ENCODE data around the gene NPBWR2.

The NPBWR2 gene

GRCh38 chr20:64151633-64152530 lies 44.5 kb upstream of the NPBWR2 start:
- no peak overlapping the region for H3K4me3 ChIP-seq
- H3K4me2 ChIP-seq: peak overlapping the region in 4 of 11 experiments; percentile 25 to 48 (median 30); a peak in 5 of 22 replicates
- no peaks in the 10 kb centered on the region for H3K36me3 ChIP-seq
- TF ChIP-seq Cebpa-rat (IDR thresholded peaks at IDR 0.05): no peak
- H3K4me1 ChIP-seq: peaks cover 0 to 17% (median 6%) of the 10 kb centered on the region in 10 experiments; a peak in 9 of 20 replicates
- peaks cover 0 to 10% (median 0%) of the 10 kb centered on the region in 11 experiments; a peak in 3 of 22 replicates for H3K9me3 ChIP-seq (replicated peaks in 1 of 11)
- peaks cover 0 to 34% (median 0%) of the 10 kb centered on the region in 11 experiments; a peak in 5 of 22 replicates for H4K20me1 ChIP-seq
- H3K9ac ChIP-seq: no peak overlapping the region
- no peaks in the 10 kb centered on the region; a peak in 1 of 22 replicates for H3K27me3 ChIP-seq
- H3K27ac ChIP-seq: no peak overlapping the region

DNA sequence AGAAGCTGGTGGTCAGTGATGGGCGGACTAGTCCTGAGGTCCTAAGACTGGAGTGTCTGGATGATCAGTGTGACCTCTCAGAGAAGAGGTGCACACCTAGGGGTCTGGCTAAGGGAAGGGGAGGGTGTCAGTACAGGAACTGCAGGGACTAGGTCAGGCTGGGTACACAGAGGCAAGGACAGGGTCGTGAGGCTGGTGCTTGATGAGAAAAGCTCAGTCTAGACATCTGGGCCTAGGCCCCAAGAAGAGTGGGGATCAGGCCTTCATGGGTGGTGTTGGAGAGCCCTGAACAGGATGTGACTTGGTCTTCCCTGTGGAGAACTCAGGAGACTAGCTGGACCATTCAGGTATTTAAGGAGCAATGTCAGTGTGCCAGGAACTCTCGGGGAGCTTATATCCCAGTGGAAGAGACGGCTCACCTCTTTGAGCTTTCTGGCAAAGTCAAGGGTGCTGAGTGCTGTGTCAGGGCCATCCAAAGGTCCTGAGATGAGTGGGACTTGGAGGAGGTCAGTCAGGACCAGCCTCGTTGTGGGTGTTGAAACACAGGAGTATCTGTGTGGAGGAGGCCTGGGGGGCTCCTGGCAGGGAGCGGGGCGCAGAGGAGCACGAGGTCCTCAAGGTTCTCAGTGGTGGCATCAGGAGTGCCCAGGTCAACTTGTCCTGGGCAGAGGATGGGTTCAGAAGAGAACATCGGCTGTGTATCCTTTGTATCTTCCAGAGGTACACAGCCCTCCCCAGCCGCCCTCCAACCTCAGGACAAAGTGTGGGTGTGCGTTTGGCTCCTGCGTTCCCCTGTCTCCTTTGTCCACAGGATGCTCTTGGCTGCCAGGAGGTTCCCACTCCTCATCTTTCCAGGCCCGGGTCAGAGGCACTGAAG lies 43.6 kb upstream of the NPBWR2 start:
- Histone ChIP-seq H3K27ac (no peak overlapping the region), H3K27me3 (no peaks in the 10 kb centered on the region; a peak in 1 of 22 replicates), H3K4me2 (no peak overlapping the region), H3K9me3 (replicated peaks in 1 of 11) (peaks cover 0 to 11% (median 2%) of the 10 kb centered on the region in 11 experiments; a peak in 12 of 22 replicates), H3K4me1 (peaks cover 0 to 8% (median 0%) of the 10 kb centered on the region in 10 experiments; a peak in 5 of 20 replicates), H3K4me3 (no peak overlapping the region), H4K20me1 (peaks cover 0 to 25% (median 0%) of the 10 kb centered on the region in 11 experiments; a peak in 2 of 22 replicates), H3K36me3 (no peaks in the 10 kb centered on the region), H3K9ac (no peak overlapping the region)
- TF ChIP-seq Cebpa-rat (IDR thresholded peaks at IDR 0.05): no peak

DNA sequence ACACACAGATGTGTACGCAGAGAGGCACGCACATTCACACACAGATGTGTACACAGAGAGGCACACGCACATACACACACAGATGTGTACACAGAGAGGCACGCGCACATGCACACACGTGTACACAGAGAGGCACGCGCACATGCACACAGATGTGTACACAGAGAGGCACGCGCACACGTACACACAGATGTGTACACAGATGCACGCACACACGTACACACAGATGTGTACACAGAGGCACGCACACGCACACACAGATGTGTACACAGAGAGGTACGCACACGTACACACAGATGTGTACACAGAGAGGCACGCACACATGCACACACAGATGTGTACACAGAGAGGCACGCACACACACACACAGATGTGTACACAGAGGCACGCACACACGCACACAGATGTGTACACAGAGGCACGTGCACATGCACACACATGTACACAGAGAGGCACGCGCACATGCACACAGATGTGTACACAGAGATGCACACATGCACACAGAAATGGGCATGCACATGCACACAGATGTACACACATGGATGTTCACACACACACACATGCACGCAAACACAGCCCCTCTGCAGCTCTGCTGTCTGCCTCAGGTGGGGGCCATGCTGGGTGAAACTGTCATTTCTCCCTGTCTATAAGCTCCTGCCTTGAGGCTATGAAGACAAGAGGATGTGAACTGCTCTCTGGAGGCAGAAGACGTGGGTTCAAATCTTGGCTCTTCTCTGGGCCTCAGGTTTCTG lies 42.6 kb upstream of the NPBWR2 start:
- no peaks in the 10 kb centered on the region; a peak in 1 of 22 replicates for H3K27me3 ChIP-seq

GRCh38 chr20:64149141-64149540 lies 41.8 kb upstream of the NPBWR2 start:
- Histone ChIP-seq H3K4me2 (no peak overlapping the region), H3K4me1 (peaks cover 0 to 8% (median 0%) of the 10 kb centered on the region in 10 experiments; a peak in 5 of 20 replicates), H3K27me3 (no peaks in the 10 kb centered on the region; a peak in 1 of 22 replicates), H3K4me3 (no peak overlapping the region), H3K9me3 (replicated peaks in 1 of 11) (peaks cover 17 to 28% (median 20%) of the 10 kb centered on the region in 11 experiments), H4K20me1 (peaks cover 0 to 14% (median 0%) of the 10 kb centered on the region in 11 experiments; a peak in 2 of 22 replicates), H3K9ac (no peak overlapping the region), H3K27ac (no peak overlapping the region), H3K36me3 (no peaks in the 10 kb centered on the region)
- TF ChIP-seq Cebpa-rat (IDR thresholded peaks at IDR 0.05): no peak

More for the DNA sequence above, 42.6 kb upstream of the NPBWR2 start:
- no peaks in the 10 kb centered on the region for H3K36me3 ChIP-seq
- peaks cover 0 to 8% (median 0%) of the 10 kb centered on the region in 10 experiments; a peak in 5 of 20 replicates for H3K4me1 ChIP-seq
- peaks cover 0 to 18% (median 0%) of the 10 kb centered on the region in 11 experiments; a peak in 2 of 22 replicates for H4K20me1 ChIP-seq
- H3K27ac ChIP-seq: no peak overlapping the region
- no peak overlapping the region for H3K9ac ChIP-seq
- H3K4me3 ChIP-seq: no peak overlapping the region
- H3K4me2 ChIP-seq: no peak overlapping the region
- no peak for TF ChIP-seq Cebpa-rat (IDR thresholded peaks at IDR 0.05)
- H3K9me3 ChIP-seq (replicated peaks in 1 of 11): peaks cover 10 to 21% (median 12%) of the 10 kb centered on the region in 11 experiments

DNA sequence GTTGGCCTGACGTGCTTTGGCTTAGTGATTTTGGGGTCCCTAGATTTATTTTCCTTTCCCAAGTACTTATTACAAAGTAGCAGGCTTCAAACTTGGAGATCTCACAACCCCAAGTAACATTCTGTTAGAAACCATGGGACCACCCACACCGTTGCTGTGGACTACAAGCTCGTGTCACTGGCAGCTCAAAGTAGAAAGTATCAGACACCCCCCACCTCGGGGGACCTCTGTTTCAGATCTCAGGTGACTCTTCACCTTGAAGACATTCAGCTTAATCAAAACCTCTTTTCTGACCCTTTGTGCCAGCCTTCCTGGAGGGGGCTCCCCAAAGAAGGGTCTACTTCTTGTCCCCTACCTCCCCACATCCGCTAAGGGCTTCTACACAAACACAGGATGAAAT lies 41.2 kb upstream of the NPBWR2 start:
- H3K4me1 ChIP-seq: peaks cover 0 to 9% (median 1%) of the 10 kb centered on the region in 10 experiments; a peak in 11 of 20 replicates
- H3K36me3 ChIP-seq: no peaks in the 10 kb centered on the region
- TF ChIP-seq Cebpa-rat (IDR thresholded peaks at IDR 0.05): no peak
- no peak overlapping the region for H3K4me3 ChIP-seq
- H3K27ac ChIP-seq: no peak overlapping the region
- peaks cover 17 to 29% (median 22%) of the 10 kb centered on the region in 11 experiments for H3K9me3 ChIP-seq (replicated peaks in 1 of 11)
- H3K27me3 ChIP-seq: no peaks in the 10 kb centered on the region; a peak in 1 of 22 replicates
- no peak overlapping the region for H3K9ac ChIP-seq
- peaks cover 0 to 14% (median 0%) of the 10 kb centered on the region in 11 experiments; a peak in 2 of 22 replicates for H4K20me1 ChIP-seq
- H3K4me2 ChIP-seq: no peak overlapping the region

- no peak overlapping the region for H3K27ac ChIP-seq
- peaks cover 0 to 6% (median 0%) of the 10 kb centered on the region in 11 experiments; a peak in 1 of 22 replicates for H4K20me1 ChIP-seq
- H3K9me3 ChIP-seq (replicated peaks in 1 of 11): peaks cover 17 to 29% (median 22%) of the 10 kb centered on the region in 11 experiments
- H3K4me3 ChIP-seq: no peak overlapping the region
- H3K4me2 ChIP-seq: no peak overlapping the region
- no peak overlapping the region for H3K9ac ChIP-seq
- no peaks in the 10 kb centered on the region for H3K36me3 ChIP-seq
- no peaks in the 10 kb centered on the region; a peak in 1 of 22 replicates for H3K27me3 ChIP-seq
- peaks cover 10 to 21% (median 16%) of the 10 kb centered on the region in 10 experiments for H3K4me1 ChIP-seq
- no peak for TF ChIP-seq Cebpa-rat (IDR thresholded peaks at IDR 0.05)
Observed at GRCh38 chr20:64146936-64147477, 39.6 kb upstream of the NPBWR2 start.

- no peak for TF ChIP-seq Cebpa-rat (IDR thresholded peaks at IDR 0.05)
- H3K4me3 ChIP-seq: no peak overlapping the region
- no peaks in the 10 kb centered on the region for H3K36me3 ChIP-seq
- H4K20me1 ChIP-seq: peaks cover 0 to 6% (median 0%) of the 10 kb centered on the region in 11 experiments; a peak in 1 of 22 replicates
- H3K9me3 ChIP-seq (replicated peaks in 1 of 11): peaks cover 17 to 29% (median 22%) of the 10 kb centered on the region in 11 experiments
- H3K27me3 ChIP-seq: no peaks in the 10 kb centered on the region
- H3K4me2 ChIP-seq: no peak overlapping the region
- H3K27ac ChIP-seq: no peak overlapping the region
- no peak overlapping the region for H3K9ac ChIP-seq
- H3K4me1 ChIP-seq: peaks cover 10 to 22% (median 19%) of the 10 kb centered on the region in 10 experiments
Observed at GRCh38 chr20:64146301-64146935, 39.1 kb upstream of the NPBWR2 start.
